Fibroblast of pulmonary artery (primary cell): Measurements from ENCODE around the gene INMT.

Source experiments
- DNase-seq: peaks from one replicate; pipeline ENCODE4 v3.0.0-alpha.2; 2010; ENCODE audit warnings: low read depth
- H3K4me3 ChIP-seq: replicated peaks from 2 replicates; pipeline ENCODE4 v1.5.1; 2011; ENCODE audit warnings: low read depth, mild to moderate bottlenecking, control low read depth, low read length, moderate library complexity
- TF ChIP-seq, protein P1 (sequence below): IDR thresholded peaks from 2 replicates; pipeline ENCODE4 v1.5.1; 2011; ENCODE audit warnings: mild to moderate bottlenecking, control low read depth, low read length, inconsistent platforms; ENCODE audit errors: missing control alignments

The INMT gene

DNA sequence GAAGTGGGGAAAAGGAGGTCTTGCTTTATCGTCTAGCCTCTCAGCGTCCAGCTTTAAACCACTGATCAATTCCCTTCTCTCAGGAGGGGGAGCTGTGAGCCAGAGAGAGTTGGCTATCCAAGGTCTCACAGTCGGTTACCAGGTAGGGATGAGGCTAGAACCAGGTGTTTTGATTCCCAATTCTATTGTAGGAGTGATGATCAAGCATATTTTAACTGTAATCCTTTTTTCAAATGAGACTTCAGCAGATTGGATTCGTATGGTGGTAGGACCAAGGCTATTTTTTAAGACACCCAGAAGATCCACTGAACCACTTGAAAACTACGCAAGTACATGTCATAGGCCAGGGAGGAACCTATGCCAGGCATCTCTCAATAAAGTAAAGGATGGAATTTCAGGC lies 27.6 kb downstream of the INMT start:
- no peak for DNase-seq
- no peak overlapping the region for H3K4me3 ChIP-seq
- TF ChIP-seq, protein P1, sequence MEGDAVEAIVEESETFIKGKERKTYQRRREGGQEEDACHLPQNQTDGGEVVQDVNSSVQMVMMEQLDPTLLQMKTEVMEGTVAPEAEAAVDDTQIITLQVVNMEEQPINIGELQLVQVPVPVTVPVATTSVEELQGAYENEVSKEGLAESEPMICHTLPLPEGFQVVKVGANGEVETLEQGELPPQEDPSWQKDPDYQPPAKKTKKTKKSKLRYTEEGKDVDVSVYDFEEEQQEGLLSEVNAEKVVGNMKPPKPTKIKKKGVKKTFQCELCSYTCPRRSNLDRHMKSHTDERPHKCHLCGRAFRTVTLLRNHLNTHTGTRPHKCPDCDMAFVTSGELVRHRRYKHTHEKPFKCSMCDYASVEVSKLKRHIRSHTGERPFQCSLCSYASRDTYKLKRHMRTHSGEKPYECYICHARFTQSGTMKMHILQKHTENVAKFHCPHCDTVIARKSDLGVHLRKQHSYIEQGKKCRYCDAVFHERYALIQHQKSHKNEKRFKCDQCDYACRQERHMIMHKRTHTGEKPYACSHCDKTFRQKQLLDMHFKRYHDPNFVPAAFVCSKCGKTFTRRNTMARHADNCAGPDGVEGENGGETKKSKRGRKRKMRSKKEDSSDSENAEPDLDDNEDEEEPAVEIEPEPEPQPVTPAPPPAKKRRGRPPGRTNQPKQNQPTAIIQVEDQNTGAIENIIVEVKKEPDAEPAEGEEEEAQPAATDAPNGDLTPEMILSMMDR, result no peak

DNA sequence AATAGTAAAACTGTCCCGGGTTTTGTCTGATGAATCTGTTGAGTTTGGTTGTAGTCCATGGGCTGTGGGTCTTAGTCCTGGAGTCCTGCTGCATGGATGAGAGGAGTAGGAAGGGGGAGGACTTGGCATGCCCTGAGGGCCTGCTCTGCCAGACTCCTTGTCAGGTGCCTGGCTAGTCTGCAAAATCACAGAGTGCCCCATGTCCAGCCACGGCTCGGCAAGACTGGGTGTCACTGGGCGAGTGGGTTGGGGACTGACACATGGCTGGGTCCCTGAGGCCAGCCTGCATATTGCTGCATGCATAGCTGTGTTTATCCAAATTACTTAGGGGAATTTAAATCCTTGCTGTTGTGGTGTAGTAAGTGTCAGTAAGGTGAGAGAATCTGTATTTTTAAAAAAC lies 29.0 kb downstream of the INMT start:
- DNase-seq, result no peak
- TF ChIP-seq, protein P1, result no peak
- H3K4me3 ChIP-seq, result no peak overlapping the region

DNA sequence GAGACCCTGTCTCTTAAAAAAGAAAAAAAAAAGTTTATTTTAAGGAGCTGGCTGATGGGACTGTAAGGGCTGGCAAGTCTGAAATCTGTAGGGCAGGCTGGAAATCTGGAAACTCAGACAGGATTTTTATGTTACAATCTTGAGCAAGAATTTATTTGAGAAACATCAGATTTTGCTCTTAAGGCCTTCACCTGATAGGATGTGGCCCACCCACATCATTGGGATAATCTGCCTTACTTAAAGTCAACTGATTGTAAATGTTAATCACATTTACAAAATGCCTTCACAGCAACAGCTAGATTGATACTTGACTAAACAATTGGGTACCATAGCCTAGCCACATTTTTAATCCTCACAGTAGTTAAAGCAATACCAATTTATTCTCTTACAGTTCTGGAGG lies 30.8 kb downstream of the INMT start:
- TF ChIP-seq, protein P1, result no peak

DNA sequence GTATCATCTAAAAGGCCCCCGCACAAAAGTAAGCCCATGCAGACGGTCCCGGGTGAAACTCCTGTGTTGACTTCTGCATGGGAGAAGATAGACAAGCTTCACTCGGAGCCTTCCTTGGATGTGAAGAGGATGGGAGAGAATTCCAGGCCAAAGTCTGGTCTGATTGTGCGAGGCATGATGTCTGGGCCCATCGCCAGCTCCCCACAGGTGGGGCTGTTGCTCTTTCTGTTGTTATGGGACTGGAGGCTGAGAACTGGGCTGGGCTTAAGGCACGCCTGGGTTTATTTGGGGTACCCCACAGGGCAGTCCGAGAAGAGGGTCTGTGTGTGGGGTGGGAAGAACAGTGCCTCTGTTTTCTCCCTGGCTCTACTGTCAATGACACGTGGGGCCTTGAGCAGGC lies 33.9 kb downstream of the INMT start:
- no peak overlapping the region for H3K4me3 ChIP-seq
- no peak for DNase-seq
- TF ChIP-seq, protein P1, result no peak

More for the DNA sequence above, 30.8 kb downstream of the INMT start:
- DNase-seq, result no peak
- H3K4me3 ChIP-seq, result no peak overlapping the region

DNA sequence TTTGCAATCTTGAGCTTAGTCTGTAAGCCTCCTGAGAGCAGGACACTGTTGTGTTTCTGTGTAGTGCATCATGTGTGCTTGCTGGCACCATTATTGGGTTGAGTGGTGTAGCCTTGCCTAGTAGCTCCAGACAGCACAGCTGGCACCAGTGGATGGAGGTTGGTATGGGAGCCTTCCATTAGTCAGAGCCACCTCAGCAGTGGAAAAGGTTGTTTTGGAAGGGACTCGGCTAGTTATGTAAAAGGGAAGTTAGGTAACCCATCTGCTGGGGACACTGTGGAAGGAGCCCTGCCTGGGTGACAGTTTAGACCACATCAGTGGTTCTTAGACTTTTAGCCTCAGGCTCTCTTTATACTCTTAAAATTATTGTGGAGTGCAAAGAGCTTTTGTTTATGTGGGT lies 35.6 kb downstream of the INMT start:
- H3K4me3 ChIP-seq, result no peak overlapping the region
- TF ChIP-seq, protein P1, result no peak
- DNase-seq, result no peak

DNA sequence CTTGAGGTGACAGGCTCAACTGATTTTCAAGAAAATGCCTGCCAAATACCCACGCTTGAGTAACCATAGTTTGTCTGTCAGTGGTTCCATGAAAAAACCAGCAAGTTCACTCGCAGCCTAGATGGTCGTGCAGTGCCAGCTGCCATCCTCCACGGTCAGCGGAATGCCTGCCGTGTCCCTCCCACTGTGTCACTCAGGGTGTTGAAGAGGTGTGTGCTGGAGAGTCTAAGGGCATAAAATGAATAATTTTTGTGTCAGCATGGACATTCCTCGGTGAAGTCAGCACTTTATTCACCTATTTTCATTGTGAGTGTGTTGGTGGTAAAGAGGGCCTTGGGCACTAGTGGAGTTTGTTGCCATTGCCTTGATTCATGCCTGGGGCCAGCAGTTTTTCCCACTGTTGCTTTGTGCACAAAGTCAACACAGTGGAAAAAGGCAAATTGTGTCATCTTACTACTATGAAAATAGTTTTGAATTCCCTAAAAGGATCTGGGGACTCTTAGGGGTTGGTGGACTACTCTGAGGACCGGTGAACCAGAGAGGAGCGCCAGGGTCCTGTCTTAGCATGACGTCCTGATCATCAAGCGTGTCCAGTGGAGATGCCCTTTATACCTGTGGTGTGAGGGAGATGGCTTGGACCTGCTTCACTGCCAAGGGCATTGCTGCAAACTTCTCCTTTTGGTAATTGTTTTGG lies 36.9 kb downstream of the INMT start:
- TF ChIP-seq, protein P1, result no peak
- DNase-seq, result no peak
- H3K4me3 ChIP-seq, result no peak overlapping the region

DNA sequence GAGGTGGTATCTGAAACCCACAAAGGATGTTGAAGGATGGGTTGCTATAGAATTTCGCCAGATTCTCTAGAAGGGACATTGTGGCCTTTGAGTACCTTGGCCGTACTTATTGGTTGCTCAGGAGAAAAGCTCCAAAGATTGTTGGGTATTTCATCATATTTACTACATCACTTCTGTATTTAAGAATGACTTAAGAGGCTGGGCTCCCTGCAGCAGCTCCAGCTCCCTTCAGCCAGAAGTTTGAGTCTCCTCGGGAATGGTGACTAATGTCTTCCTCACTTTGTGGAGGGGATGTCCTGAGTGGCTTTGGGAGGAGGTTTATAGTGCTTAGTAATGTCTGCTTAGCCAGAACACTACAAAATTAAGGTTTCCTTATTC lies 37.4 kb downstream of the INMT start:
- DNase-seq, result peak; percentile 84
- no peak overlapping the region for H3K4me3 ChIP-seq
- TF ChIP-seq, protein P1, result no peak
